ENCODE results near the gene PIGW.

DNA sequence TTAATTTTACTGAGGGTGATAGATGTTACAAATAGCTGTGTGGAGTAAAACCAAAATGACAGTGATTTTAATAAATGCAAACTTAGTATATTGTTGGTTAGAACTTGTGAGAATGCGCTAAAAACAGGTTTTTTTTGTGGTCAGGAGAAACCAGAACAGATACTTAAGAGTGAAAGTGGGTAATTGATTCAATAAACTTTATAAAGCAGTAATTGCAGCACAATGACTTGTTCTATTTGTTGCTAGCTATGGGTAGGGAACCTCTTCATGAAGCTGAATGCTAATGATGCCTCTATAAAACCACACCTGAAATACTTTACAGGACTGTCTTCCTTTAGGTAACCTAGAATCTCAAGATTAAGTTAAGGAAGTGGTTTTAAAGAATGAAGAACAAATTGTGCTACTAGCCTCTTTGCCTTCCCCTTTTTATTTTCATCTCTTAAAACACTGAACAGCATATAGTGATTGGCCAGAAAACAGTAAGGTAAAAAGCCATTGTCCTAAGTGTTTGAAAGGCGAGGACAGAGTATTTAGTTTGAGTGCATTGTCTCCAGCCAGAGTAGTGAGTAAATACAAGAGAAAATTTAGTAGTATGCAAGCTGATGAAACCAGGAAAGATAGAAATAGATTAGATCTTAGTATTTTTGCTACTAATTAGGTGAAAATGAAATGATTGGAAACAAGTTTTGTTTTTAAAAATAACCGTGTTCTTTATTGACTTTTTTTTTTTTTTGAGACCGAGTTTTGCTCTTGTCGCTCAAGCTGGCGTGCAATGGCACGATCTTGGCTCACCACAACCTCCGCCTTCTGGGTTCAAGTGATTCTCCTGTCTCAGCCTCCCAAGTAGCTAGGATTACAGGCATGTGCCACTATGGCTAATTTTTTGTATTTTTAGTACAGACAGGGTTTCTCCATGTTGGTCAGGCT lies 16.0 kb downstream of the PIGW start:
- TF ChIP-seq, protein P1, sequence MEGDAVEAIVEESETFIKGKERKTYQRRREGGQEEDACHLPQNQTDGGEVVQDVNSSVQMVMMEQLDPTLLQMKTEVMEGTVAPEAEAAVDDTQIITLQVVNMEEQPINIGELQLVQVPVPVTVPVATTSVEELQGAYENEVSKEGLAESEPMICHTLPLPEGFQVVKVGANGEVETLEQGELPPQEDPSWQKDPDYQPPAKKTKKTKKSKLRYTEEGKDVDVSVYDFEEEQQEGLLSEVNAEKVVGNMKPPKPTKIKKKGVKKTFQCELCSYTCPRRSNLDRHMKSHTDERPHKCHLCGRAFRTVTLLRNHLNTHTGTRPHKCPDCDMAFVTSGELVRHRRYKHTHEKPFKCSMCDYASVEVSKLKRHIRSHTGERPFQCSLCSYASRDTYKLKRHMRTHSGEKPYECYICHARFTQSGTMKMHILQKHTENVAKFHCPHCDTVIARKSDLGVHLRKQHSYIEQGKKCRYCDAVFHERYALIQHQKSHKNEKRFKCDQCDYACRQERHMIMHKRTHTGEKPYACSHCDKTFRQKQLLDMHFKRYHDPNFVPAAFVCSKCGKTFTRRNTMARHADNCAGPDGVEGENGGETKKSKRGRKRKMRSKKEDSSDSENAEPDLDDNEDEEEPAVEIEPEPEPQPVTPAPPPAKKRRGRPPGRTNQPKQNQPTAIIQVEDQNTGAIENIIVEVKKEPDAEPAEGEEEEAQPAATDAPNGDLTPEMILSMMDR (IDR thresholded peaks at IDR 0.05), result no peak
- TF ChIP-seq, protein P2, sequence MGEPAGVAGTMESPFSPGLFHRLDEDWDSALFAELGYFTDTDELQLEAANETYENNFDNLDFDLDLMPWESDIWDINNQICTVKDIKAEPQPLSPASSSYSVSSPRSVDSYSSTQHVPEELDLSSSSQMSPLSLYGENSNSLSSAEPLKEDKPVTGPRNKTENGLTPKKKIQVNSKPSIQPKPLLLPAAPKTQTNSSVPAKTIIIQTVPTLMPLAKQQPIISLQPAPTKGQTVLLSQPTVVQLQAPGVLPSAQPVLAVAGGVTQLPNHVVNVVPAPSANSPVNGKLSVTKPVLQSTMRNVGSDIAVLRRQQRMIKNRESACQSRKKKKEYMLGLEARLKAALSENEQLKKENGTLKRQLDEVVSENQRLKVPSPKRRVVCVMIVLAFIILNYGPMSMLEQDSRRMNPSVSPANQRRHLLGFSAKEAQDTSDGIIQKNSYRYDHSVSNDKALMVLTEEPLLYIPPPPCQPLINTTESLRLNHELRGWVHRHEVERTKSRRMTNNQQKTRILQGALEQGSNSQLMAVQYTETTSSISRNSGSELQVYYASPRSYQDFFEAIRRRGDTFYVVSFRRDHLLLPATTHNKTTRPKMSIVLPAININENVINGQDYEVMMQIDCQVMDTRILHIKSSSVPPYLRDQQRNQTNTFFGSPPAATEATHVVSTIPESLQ (CRISPR knock-in tag; IDR thresholded peaks at IDR 0.05), result no peak
- TF ChIP-seq FOXK1 (CRISPR knock-in tag; IDR thresholded peaks at IDR 0.05), result no peak
- no peak for TF ChIP-seq ZBTB21 (CRISPR knock-in tag; IDR thresholded peaks at IDR 0.05; ENCODE audit: borderline replicate concordance)
- TF ChIP-seq, protein P3, sequence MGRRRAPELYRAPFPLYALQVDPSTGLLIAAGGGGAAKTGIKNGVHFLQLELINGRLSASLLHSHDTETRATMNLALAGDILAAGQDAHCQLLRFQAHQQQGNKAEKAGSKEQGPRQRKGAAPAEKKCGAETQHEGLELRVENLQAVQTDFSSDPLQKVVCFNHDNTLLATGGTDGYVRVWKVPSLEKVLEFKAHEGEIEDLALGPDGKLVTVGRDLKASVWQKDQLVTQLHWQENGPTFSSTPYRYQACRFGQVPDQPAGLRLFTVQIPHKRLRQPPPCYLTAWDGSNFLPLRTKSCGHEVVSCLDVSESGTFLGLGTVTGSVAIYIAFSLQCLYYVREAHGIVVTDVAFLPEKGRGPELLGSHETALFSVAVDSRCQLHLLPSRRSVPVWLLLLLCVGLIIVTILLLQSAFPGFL (CRISPR knock-in tag; IDR thresholded peaks at IDR 0.05; ENCODE audit: borderline replicate concordance), result no peak
- TF ChIP-seq ESRRA (CRISPR knock-in tag; IDR thresholded peaks at IDR 0.05; ENCODE audit: borderline replicate concordance), result no peak
- TF ChIP-seq, protein P4, sequence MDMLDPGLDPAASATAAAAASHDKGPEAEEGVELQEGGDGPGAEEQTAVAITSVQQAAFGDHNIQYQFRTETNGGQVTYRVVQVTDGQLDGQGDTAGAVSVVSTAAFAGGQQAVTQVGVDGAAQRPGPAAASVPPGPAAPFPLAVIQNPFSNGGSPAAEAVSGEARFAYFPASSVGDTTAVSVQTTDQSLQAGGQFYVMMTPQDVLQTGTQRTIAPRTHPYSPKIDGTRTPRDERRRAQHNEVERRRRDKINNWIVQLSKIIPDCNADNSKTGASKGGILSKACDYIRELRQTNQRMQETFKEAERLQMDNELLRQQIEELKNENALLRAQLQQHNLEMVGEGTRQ (CRISPR knock-in tag; IDR thresholded peaks at IDR 0.05), result no peak
- TF ChIP-seq FOXJ3 (CRISPR knock-in tag; IDR thresholded peaks at IDR 0.05; ENCODE audit: borderline replicate concordance), result no peak
- TF ChIP-seq CREB1 (CRISPR knock-in tag; IDR thresholded peaks at IDR 0.05), result no peak
- TF ChIP-seq NR2C2 (CRISPR knock-in tag; IDR thresholded peaks at IDR 0.05), result no peak
- TF ChIP-seq, protein P5, sequence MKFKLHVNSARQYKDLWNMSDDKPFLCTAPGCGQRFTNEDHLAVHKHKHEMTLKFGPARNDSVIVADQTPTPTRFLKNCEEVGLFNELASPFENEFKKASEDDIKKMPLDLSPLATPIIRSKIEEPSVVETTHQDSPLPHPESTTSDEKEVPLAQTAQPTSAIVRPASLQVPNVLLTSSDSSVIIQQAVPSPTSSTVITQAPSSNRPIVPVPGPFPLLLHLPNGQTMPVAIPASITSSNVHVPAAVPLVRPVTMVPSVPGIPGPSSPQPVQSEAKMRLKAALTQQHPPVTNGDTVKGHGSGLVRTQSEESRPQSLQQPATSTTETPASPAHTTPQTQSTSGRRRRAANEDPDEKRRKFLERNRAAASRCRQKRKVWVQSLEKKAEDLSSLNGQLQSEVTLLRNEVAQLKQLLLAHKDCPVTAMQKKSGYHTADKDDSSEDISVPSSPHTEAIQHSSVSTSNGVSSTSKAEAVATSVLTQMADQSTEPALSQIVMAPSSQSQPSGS (CRISPR knock-in tag; IDR thresholded peaks at IDR 0.05; ENCODE audit: borderline replicate concordance, low read depth), result no peak

All from WTC11 (cell line).